IMR-90 (cell line): ENCODE measurements around the gene PUS7L. TPM values are rescaled to one million over a fixed set of nuclear protein-coding genes. Genes with fewer than 3 reads are reported as not detected.

Source experiments
- ATAC-seq: fragments of 200-7000 bp; cut with Tn5 transposase; 2 replicates; pipeline ENCODE4 v1.9.1; 2020; ENCODE audit warnings: low read depth, mild to moderate bottlenecking, moderate library complexity
- BruUV-seq: library from RNA; stranded (reverse); fragments of 400-500 nt; replicated peaks from 2 replicates; lab custom pipeline; 2021; lab: Mats Ljungman, UMichigan
- CTCF ChIA-PET: fragments of 300-600 bp; formaldehyde crosslinking; extraction: SDS; loops from one replicate; lab custom pipeline; 2021; ENCODE audit warnings: antibody characterized with exemption; lab: Yijun Ruan, JAX
- POLR2A ChIA-PET: fragments of 300-600 bp; sonication (Branson Sonifier 250); formaldehyde crosslinking; loops from one replicate; lab custom pipeline; 2022; ENCODE audit warnings: antibody characterized with exemption; ENCODE audit not compliant: unreplicated experiment; lab: Charles Lee
- DNase-seq: peaks from one replicate; pipeline ENCODE4 v3.0.0; 2013
- H2AFZ ChIP-seq: replicated peaks from 2 replicates; pipeline ENCODE3; 2013; ENCODE audit warnings: low read length, mild to moderate bottlenecking; ENCODE audit not compliant: poor library complexity
- H2AK5ac ChIP-seq: 2 replicates; pipeline ENCODE4 v1.6.1; 2013; ENCODE audit warnings: low read depth, low read length, inconsistent platforms
- H2AK9ac ChIP-seq: replicated peaks from 2 replicates; pipeline ENCODE3; 2013; ENCODE audit warnings: mild to moderate bottlenecking, low read depth, low read length, moderate library complexity; ENCODE audit not compliant: poor library complexity
- H2BK120ac ChIP-seq: 2 replicates; pipeline ENCODE4 v1.6.1; 2013; ENCODE audit warnings: low read depth, low read length, inconsistent platforms
- H2BK15ac ChIP-seq: 3 replicates; pipeline ENCODE4 v1.6.1; 2013; ENCODE audit warnings: low read depth, low read length, inconsistent platforms
- H2BK20ac ChIP-seq: 2 replicates; pipeline ENCODE4 v1.6.1; 2013; ENCODE audit warnings: low read depth, mild to moderate bottlenecking, inconsistent platforms, low read length, moderate library complexity
- H2BK5ac ChIP-seq: 2 replicates; pipeline ENCODE4 v1.6.1; 2013; ENCODE audit warnings: mild to moderate bottlenecking, low read depth, low read length, inconsistent platforms; ENCODE audit not compliant: poor library complexity, severe bottlenecking
- H3K14ac ChIP-seq: replicated peaks from 2 replicates; pipeline ENCODE4 v1.6.1; 2013; ENCODE audit warnings: low read depth, low read length, inconsistent platforms
- H3K18ac ChIP-seq: 2 replicates; pipeline ENCODE4 v1.6.1; 2013; ENCODE audit warnings: low read depth, low read length, control low read depth
- H3K23ac ChIP-seq: 2 replicates; pipeline ENCODE4 v1.6.1; 2013; ENCODE audit warnings: low read depth, low read length, inconsistent platforms
- H3K27ac ChIP-seq: 2 replicates; pipeline ENCODE4 v1.5.1; 2013; ENCODE audit warnings: mild to moderate bottlenecking, control low read depth, low read length; ENCODE audit not compliant: insufficient read depth
- H3K27me3 ChIP-seq: 2 replicates; pipeline ENCODE4 v1.6.1; 2013; ENCODE audit warnings: low read length; ENCODE audit not compliant: control insufficient read depth, insufficient read depth
- H3K36me3 ChIP-seq: 2 replicates; pipeline ENCODE4 v1.6.1; 2013; ENCODE audit warnings: low read length, mixed read lengths; ENCODE audit not compliant: control insufficient read depth, insufficient read depth
- H3K4ac ChIP-seq: 2 replicates; pipeline ENCODE4 v1.6.1; 2013; ENCODE audit warnings: low read depth, low read length, inconsistent platforms
- H3K4me1 ChIP-seq: 2 replicates; pipeline ENCODE4 v1.6.1; 2013; ENCODE audit warnings: low read length, mixed read lengths; ENCODE audit not compliant: control insufficient read depth, insufficient read depth
- H3K4me2 ChIP-seq: 2 replicates; pipeline ENCODE4 v1.6.1; 2013; ENCODE audit warnings: low read depth, mild to moderate bottlenecking, control low read depth, low read length, moderate library complexity
- H3K4me3 ChIP-seq: 2 replicates; pipeline ENCODE4 v1.5.1; 2013; ENCODE audit warnings: low read depth, mild to moderate bottlenecking, control low read depth, low read length, moderate library complexity; ENCODE audit not compliant: insufficient read depth
- H3K56ac ChIP-seq: 2 replicates; pipeline ENCODE4 v1.6.1; 2013; ENCODE audit warnings: low read length, inconsistent platforms; ENCODE audit not compliant: insufficient read depth; ENCODE audit errors: extremely low read depth
- H3K79me1 ChIP-seq, 2 experiments: 2 replicates each; pipeline ENCODE4 v1.6.1; 2013; ENCODE audit warnings: low read length in 2 of 2, inconsistent platforms in 1 of 2, low read depth in 1 of 2
- H3K9ac ChIP-seq: 2 replicates; pipeline ENCODE4 v1.6.1; 2013; ENCODE audit warnings: low read depth, low read length, control low read depth
- H3K9me1 ChIP-seq: 2 replicates; pipeline ENCODE4 v1.6.1; 2013; ENCODE audit warnings: low read length, inconsistent platforms; ENCODE audit not compliant: insufficient read depth
- H3K9me3 ChIP-seq: 2 replicates; pipeline ENCODE4 v1.6.1; 2013; ENCODE audit warnings: low read length; ENCODE audit not compliant: control insufficient read depth, insufficient read depth
- H4K20me1 ChIP-seq: 2 replicates; pipeline ENCODE4 v1.6.1; 2013; ENCODE audit warnings: low read length, inconsistent platforms; ENCODE audit not compliant: insufficient read depth
- H4K5ac ChIP-seq: 2 replicates; pipeline ENCODE4 v1.6.1; 2013; ENCODE audit warnings: mild to moderate bottlenecking, low read depth, low read length, control low read depth
- H4K8ac ChIP-seq, 2 experiments: 2 replicates each; pipeline ENCODE4 v1.6.1; 2013; ENCODE audit warnings: low read depth in 2 of 2, low read length in 2 of 2, control low read depth in 1 of 2, inconsistent platforms in 1 of 2
- H4K91ac ChIP-seq: 2 replicates; pipeline ENCODE4 v1.6.1; 2013; ENCODE audit warnings: low read depth, low read length, inconsistent platforms; ENCODE audit not compliant: insufficient read depth
- CEBPB ChIP-seq: IDR thresholded peaks from 2 replicates; pipeline ENCODE4 v1.6.1; 2012; ENCODE audit warnings: low read depth, low read length, improper control_type of control experiment
- SMC3 ChIP-seq: fragments of 150-350 bp; IDR thresholded peaks from 2 replicates; pipeline ENCODE4 v1.6.1; 2016; ENCODE audit warnings: low read depth, mild to moderate bottlenecking, antibody characterized with exemption, low read length, moderate library complexity
- WGBS, 2 experiments: methylation state at CpG; one replicate each; pipeline versions ENCODE4 v1.1.5 to v1.1.7; 2013; ENCODE audit warnings: missing lambda C conversion rate in 2 of 2; ENCODE audit not compliant: insufficient read length in 1 of 2; ENCODE audit errors: extremely low coverage in 2 of 2; 5-methylcytosine and 5-hydroxymethylcytosine counted together
- dilution Hi-C: fragments of 300-500 bp; cut with HindIII; formaldehyde crosslinking; loops from one replicate; pipeline ENCODE4 v1.14.3; 2018; ENCODE audit warnings: low sequenced_read_pairs; ENCODE audit not compliant: unreplicated experiment
- in situ Hi-C: fragments of 300-500 bp; cut with MboI; formaldehyde crosslinking; loops from 3 replicates; pipeline ENCODE4 v1.14.3; 2019; ENCODE audit warnings: low sequenced_read_pairs, inconsistent platforms, mixed read lengths
- intact Hi-C: fragments of 100-400 bp; cut with micrococcal nuclease; formaldehyde crosslinking; loops from 2 replicates; pipeline ENCODE4 v1.10.0; 2022
- polyA plus RNA-seq, 3 experiments: library from polyadenylated mRNA; depleted of rRNA; stranded (reverse); fragments of >200 nt; gene quantifications; 2 replicates each; pipeline ENCODE4 v1.2.3, GENCODE V29; 2012; ENCODE audit warnings: low replicate concordance in 1 of 3
- total RNA-seq: library from RNA; depleted of rRNA; stranded (reverse); fragments of >200 nt; gene quantifications from 2 replicates; pipeline ENCODE4 v1.2.3, GENCODE V29; 2012

The PUS7L gene
- total and polyA plus RNA-seq, 2 of the 4 experiments (the other 2 are of a cell fraction) = 5.1 to 44.8 TPM

DNA sequence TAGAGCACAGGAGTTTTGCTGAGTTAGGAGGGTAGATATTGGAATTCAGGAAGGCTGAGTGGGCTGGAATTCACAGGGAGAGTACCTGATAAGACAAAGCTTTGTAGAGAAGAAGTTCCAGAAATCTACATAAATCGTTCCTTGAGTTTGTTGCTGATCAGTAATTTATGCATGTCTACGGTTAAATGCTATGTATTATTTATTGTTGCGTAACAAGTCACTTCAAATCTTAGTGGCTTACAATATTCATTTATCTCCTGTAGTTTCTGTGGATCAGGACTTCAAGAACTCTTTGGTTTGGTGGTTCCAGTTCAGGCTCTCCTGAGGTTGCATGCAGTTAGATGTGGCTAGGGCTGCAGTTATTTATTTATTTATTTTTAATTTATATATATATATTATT, 7.8 kb downstream of the PUS7L start:
- H4K8ac ChIP-seq = no peak overlapping the region
- CTCF ChIA-PET = no interaction called here
- intact Hi-C loops = no loop called here

More for the DNA sequence above, 7.8 kb downstream of the PUS7L start:
- H3K4ac ChIP-seq = no peak overlapping the region; the same call in 1 of the 2 replicates
- H3K23ac ChIP-seq = peak overlapping the region; percentile 66; the same call in 1 of the 2 replicates
- H3K27ac ChIP-seq = no peak overlapping the region
- TF ChIP-seq CEBPB (peak; percentile 87), SMC3 (no peak)
- no peaks in the 10 kb centered on the region for H3K9me1 ChIP-seq
- peaks cover 11 to 19% of the 10 kb centered on the region in 2 experiments for H3K79me1 ChIP-seq
- dilution Hi-C loops (no loop called here), in situ Hi-C loops (no loop called here)
- H4K5ac ChIP-seq = no peak overlapping the region
- H3K27me3 ChIP-seq = no peaks in the 10 kb centered on the region
- WGBS, 2 experiments = 100% methylated on average over 1 of the region's 3 CpGs; no CpG with 5 or more reads in 1 of the 2 experiments
- H3K9ac ChIP-seq = no peak overlapping the region
- no peak overlapping the region for H3K18ac ChIP-seq
- no peak overlapping the region for H3K14ac ChIP-seq
- no peak overlapping the region for H2AK5ac ChIP-seq
- H2BK120ac ChIP-seq = no peak overlapping the region
- no peak overlapping the region for H3K4me2 ChIP-seq
- no peak overlapping the region for H2AK9ac ChIP-seq
- peaks cover 3% of the 10 kb centered on the region; the same call in 1 of the 2 replicates for H3K9me3 ChIP-seq
- H3K56ac ChIP-seq = no peak overlapping the region
- H2AFZ ChIP-seq = no peak overlapping the region
- no TSS peak for BruUV-seq
- no peaks in the 10 kb centered on the region for H4K20me1 ChIP-seq
- ATAC-seq (no peak), DNase-seq (no peak)
- POLR2A ChIA-PET = no interaction called here
- H3K4me3 ChIP-seq = no peak overlapping the region
- no peak overlapping the region for H4K91ac ChIP-seq
- H3K4me1 ChIP-seq = no peaks in the 10 kb centered on the region
- H2BK5ac ChIP-seq = no peak overlapping the region
- H2BK15ac ChIP-seq = no peak overlapping the region
- H3K36me3 ChIP-seq = peaks cover 3% of the 10 kb centered on the region
- H2BK20ac ChIP-seq = no peak overlapping the region
